Muscle of leg (tissue), 11 donors: Measurements from ENCODE around the gene SEC31A. TPM values are rescaled to one million over a fixed set of nuclear protein-coding genes. Genes with fewer than 3 reads are reported as not detected.

Experiments
- DNase-seq: peaks from one replicate; pipeline ENCODE4 v3.0.0; 2013
- H3K27ac ChIP-seq: one replicate; pipeline ENCODE4 v1.5.1; 2013; ENCODE audit warnings: mild to moderate bottlenecking, low read length, control low read depth
- H3K27me3 ChIP-seq: one replicate; pipeline ENCODE4 v1.6.1; 2013; ENCODE audit warnings: low read length; ENCODE audit not compliant: control insufficient read depth, insufficient read depth
- H3K36me3 ChIP-seq: one replicate; pipeline ENCODE4 v1.6.1; 2013; ENCODE audit warnings: low read length; ENCODE audit not compliant: control insufficient read depth, insufficient read depth
- H3K4me1 ChIP-seq: one replicate; pipeline ENCODE4 v1.6.1; 2013; ENCODE audit warnings: low read length; ENCODE audit not compliant: control insufficient read depth, insufficient read depth
- H3K4me3 ChIP-seq: one replicate; pipeline ENCODE4 v1.5.1; 2013; ENCODE audit warnings: low read length, control low read depth
- H3K9me3 ChIP-seq: replicated peaks from 2 replicates; pipeline ENCODE4 v1.6.1; 2013; ENCODE audit warnings: low read depth, low read length; ENCODE audit not compliant: control insufficient read depth
- WGBS: methylation state at CpG from one replicate; pipeline ENCODE4 v1.1.5; 2013; ENCODE audit warnings: missing lambda C conversion rate; ENCODE audit not compliant: insufficient coverage; 5-methylcytosine and 5-hydroxymethylcytosine counted together
- polyA plus RNA-seq, 8 donors: library from polyadenylated mRNA; unstranded; fragments of 120-200 nt; gene quantifications; one replicate each; pipeline versions ENCODE4 v1.2.1 to v1.2.3, GENCODE V29; 2013; ENCODE audit warnings: inconsistent platforms in 1 of 8, low replicate concordance in 1 of 8; ENCODE audit not compliant: insufficient read length in 8 of 8, insufficient read depth in 1 of 8
- total RNA-seq: library from RNA; stranded (reverse); fragments of 120-200 nt; gene quantifications from one replicate; pipeline ENCODE4 v1.2.4, GENCODE V29; 2013

SEC31A gene
- total and polyA plus RNA-seq, 9 donors: 158 to 213 (median 171) TPM

- no peak overlapping the region for H3K4me3 ChIP-seq
- no peak overlapping the region for H3K27ac ChIP-seq
- no peak for DNase-seq
- no peaks in the 10 kb centered on the region for H3K9me3 ChIP-seq
- peaks cover 21% of the 10 kb centered on the region for H3K4me1 ChIP-seq
- no peaks in the 10 kb centered on the region for H3K27me3 ChIP-seq
- no peaks in the 10 kb centered on the region for H3K36me3 ChIP-seq
- WGBS: 60% methylated on average over 3 of the region's 4 CpGs
These were observed 117.9 kb downstream of the SEC31A start for GRCh38 chr4:82773057-82773456.

DNA sequence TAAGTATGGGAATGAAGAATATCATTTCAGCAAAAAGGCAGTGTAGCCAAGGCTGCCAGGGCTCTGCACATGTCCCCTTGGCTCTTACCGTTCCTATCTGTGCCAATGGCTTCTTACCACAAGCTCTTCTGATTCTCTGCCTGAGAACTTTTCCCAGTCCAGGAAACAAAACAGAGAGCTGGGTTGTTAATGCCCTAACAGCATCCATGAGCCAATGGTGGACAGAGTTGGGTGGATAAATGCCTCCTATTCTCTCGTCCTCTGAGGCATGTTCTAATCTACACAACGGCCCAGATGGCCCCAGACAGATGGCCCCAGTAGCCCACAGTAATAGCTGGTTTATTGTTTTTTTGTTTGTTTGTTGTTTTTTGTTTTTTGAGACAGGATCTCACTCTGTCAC is 120.3 kb downstream of the SEC31A start:
- Histone ChIP-seq H3K27ac (no peak overlapping the region), H3K4me1 (peaks cover 14% of the 10 kb centered on the region), H3K36me3 (no peaks in the 10 kb centered on the region), H3K4me3 (no peak overlapping the region), H3K27me3 (no peaks in the 10 kb centered on the region), H3K9me3 (peaks cover 3% of the 10 kb centered on the region)
- WGBS: no CpG with 5 or more reads among the region's 3 CpGs
- peak; percentile 60 for DNase-seq

Other genes with a start within 250 kb of the SEC31A start
- 10.2 TPM for gene SCD5, start 92.4 kb downstream of the SEC31A start, total RNA-seq
- 10 to 100 TPM in 5 of 8 donors, 1 to 10 TPM in 3; 7.0 to 16.5 (median 13.1) TPM for gene SCD5, start 92.4 kb downstream of the SEC31A start, polyA plus RNA-seq
- gene THAP9, start 9.6 kb upstream of the SEC31A start, total RNA-seq: 12.8 TPM
- gene THAP9, start 9.6 kb upstream of the SEC31A start, polyA plus RNA-seq: 1 to 10 TPM; 5.4 to 7.6 (median 6.4) TPM
- 9.8 TPM for gene LIN54, start 119.7 kb upstream of the SEC31A start, total RNA-seq
- gene LIN54, start 119.7 kb upstream of the SEC31A start, polyA plus RNA-seq: 10 to 100 TPM in 1 of 8 donors, 1 to 10 TPM in 7; 7.4 to 10.0 (median 8.4) TPM
- gene COPS4, start 144.0 kb upstream of the SEC31A start, total RNA-seq: 69.1 TPM
- 10 to 100 TPM; 54.1 to 67.6 (median 60.5) TPM for gene COPS4, start 144.0 kb upstream of the SEC31A start, polyA plus RNA-seq
- gene PLAC8, start 223.6 kb upstream of the SEC31A start, total RNA-seq: 0.84 TPM
- gene PLAC8, start 223.6 kb upstream of the SEC31A start, polyA plus RNA-seq: 1 to 10 TPM; 1.1 to 8.1 (median 1.9) TPM